Testis (tissue), 5 donors: ENCODE results near the gene DMRT2. TPM values are rescaled to one million over a fixed set of nuclear protein-coding genes. Genes with fewer than 3 reads are reported as not detected.

Experiments used
- DNase-seq: peaks from one replicate; pipeline ENCODE4 v3.0.0-alpha.2; 2019
- H3K27ac ChIP-seq, 2 donors: fragments of 200-600 bp; sonication (generic); one replicate each; pipeline ENCODE4 v1.5.1; 2019
- H3K27me3 ChIP-seq: fragments of 200-600 bp; sonication (generic); one replicate; pipeline ENCODE4 v1.5.1; 2019
- H3K36me3 ChIP-seq: fragments of 200-600 bp; sonication (generic); one replicate; pipeline ENCODE4 v1.5.1; 2017; ENCODE audit warnings: low read depth; ENCODE audit errors: missing control alignments
- H3K4me1 ChIP-seq: fragments of 200-600 bp; sonication (generic); one replicate; pipeline ENCODE4 v1.5.1; 2019
- H3K4me3 ChIP-seq, 2 donors: fragments of 200-600 bp; sonication (generic); one replicate each; pipeline ENCODE4 v1.5.1; 2017 to 2019
- H3K9me3 ChIP-seq: fragments of 200-600 bp; sonication (generic); one replicate; pipeline ENCODE4 v1.5.1; 2017
- POLR2A ChIP-seq: fragments of 450-650 bp; IDR thresholded peaks from one replicate; pipeline ENCODE4 v1.6.1; 2017; ENCODE audit warnings: antibody characterized with exemption, mild to moderate bottlenecking, moderate library complexity
- WGBS, 2 donors: methylation state at CpG; one replicate each; pipeline ENCODE4 v1.1.5; 2018; 5-methylcytosine and 5-hydroxymethylcytosine counted together
- intact Hi-C: fragments of 100-400 bp; cut with DNase I; formaldehyde crosslinking; loops from one replicate; pipeline ENCODE4 v1.15.1; 2023; ENCODE audit warnings: low total_unique reads
- long read RNA-seq, 2 donors: transcript quantifications; one replicate each; lab custom pipeline, GENCODE V29; 2026
- polyA plus RNA-seq: library from polyadenylated mRNA; stranded (reverse); fragments of 350-450 nt; fragmentation: Illumina TruSeq; extraction: RNeasy Lipid Tissue Mini Kit (QIAGEN cat#74804); gene quantifications from one replicate; pipeline ENCODE4 v1.2.3, GENCODE V29; 2014; ENCODE audit warnings: low read depth, low replicate concordance; ENCODE audit not compliant: insufficient read depth
- total RNA-seq, 2 donors: library from RNA; depleted of rRNA; stranded (reverse); fragments of >200 nt; gene quantifications; one replicate each; pipeline ENCODE4 v1.2.3, GENCODE V29; 2016
- TF ChIP-seq, protein P1 (sequence below), 3 experiments: fragments of 450-650 bp in 2 of 3; fragments of 200-600 bp in 1 of 3; sonication (generic) in 1 of 3; IDR thresholded peaks; one replicate each; pipeline ENCODE4 v1.5.1; 2016 to 2019; ENCODE audit warnings: antibody characterized with exemption in 3 of 3, mild to moderate bottlenecking in 2 of 3, moderate library complexity in 1 of 3

DMRT2 gene
- 1 to 10 TPM; 1.7 to 4.6 TPM for total RNA-seq
- 2.1 TPM for polyA plus RNA-seq
- long read RNA-seq, donor 1: 0 reads
- long read RNA-seq, donor 2: 0 reads

DNA sequence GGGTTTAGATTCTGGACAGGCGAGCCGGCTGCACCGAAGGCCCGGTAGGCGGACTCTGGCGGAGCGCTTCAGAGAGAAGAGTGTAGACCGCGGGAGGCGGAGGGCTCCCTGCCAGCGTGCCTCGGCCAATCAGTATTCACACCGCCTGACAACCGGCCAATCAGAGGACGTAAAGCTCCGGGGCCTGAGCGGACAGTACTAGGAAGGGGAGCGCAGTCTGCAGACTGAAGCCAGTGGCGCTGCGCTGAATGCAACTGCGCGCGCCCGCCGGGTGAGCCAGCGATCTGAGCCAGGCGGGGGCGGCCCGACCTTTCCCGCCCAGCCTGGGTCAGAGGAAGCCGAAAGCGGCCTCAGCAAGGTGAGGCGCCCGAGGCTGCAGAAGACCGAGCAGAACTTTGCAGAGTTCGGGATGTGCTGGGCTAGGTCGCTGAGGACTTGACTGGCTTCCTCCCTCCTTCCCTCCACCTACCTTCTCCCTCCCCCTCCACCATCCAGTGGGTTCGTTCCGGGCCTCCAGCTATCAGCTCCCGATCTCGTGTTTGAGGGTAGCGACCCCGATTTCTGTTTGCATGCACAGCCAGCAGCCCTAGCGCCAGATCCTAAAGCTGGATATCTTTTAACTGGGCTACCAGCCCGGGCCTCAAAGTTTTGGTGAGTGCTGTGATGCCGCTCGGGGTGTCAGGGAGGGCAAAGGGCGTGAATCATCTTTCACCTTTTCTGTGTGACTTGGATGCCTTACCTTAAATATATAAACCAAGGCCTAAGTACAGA, at the start of gene DMRT2:
Gene DMRT2 (plus strand): TSS at position 233 of the 771 bp plus-strand sequence. CDS start 1,257 bp downstream, outside the sequence.
- Histone ChIP-seq H3K4me1 (peaks cover 13% of the 10 kb centered on the region), H3K9me3 (no peaks in the 10 kb centered on the region), H3K27me3 (no peaks in the 10 kb centered on the region), H3K36me3 (no peaks in the 10 kb centered on the region), H3K27ac (no peak within 1 kb of the TSS), H3K4me3 (peak within 1 kb of the TSS in 1 of 2 donors; percentile 38)
- intact Hi-C loops: no loop called here
- peak; percentile 93 for DNase-seq
- 2 to 6% methylated on average over 25 to 48 of the region's 48 CpGs for WGBS, 2 donors
- TF ChIP-seq, protein P1, sequence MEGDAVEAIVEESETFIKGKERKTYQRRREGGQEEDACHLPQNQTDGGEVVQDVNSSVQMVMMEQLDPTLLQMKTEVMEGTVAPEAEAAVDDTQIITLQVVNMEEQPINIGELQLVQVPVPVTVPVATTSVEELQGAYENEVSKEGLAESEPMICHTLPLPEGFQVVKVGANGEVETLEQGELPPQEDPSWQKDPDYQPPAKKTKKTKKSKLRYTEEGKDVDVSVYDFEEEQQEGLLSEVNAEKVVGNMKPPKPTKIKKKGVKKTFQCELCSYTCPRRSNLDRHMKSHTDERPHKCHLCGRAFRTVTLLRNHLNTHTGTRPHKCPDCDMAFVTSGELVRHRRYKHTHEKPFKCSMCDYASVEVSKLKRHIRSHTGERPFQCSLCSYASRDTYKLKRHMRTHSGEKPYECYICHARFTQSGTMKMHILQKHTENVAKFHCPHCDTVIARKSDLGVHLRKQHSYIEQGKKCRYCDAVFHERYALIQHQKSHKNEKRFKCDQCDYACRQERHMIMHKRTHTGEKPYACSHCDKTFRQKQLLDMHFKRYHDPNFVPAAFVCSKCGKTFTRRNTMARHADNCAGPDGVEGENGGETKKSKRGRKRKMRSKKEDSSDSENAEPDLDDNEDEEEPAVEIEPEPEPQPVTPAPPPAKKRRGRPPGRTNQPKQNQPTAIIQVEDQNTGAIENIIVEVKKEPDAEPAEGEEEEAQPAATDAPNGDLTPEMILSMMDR (IDR thresholded peaks at IDR 0.05): no peak
- no peak for TF ChIP-seq POLR2A

DNA sequence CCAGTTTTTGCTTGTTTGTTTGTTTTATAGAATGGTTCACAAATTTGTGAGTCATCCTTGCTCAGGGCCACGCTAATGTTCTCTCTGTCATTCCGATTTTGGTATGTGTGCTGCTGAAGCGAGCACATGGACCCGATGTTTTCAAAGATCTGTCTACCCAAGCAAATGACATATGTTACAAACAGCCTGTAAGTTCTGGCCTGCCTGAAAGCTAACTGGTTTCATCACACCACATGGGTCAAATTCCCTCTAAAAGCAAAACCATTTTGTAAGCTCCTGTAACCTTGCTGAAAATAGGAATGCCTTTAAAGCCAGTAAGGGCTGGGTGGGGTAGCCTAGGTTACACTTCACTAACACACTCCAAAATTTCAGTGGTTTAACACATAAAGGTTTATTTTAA, 48.3 kb upstream of the DMRT2 start:
- Histone ChIP-seq H3K27ac (no peak overlapping the region), H3K36me3 (no peaks in the 10 kb centered on the region), H3K27me3 (no peaks in the 10 kb centered on the region), H3K4me3 (no peak overlapping the region), H3K9me3 (no peaks in the 10 kb centered on the region), H3K4me1 (peaks cover 5% of the 10 kb centered on the region)
- WGBS, 2 donors: 88 to 93% methylated on average over 4 of the region's 4 CpGs
- no peak for DNase-seq
- intact Hi-C loops: no loop called here
- TF ChIP-seq, protein P1 (IDR thresholded peaks at IDR 0.05): no peak
- no peak for TF ChIP-seq POLR2A

DNA sequence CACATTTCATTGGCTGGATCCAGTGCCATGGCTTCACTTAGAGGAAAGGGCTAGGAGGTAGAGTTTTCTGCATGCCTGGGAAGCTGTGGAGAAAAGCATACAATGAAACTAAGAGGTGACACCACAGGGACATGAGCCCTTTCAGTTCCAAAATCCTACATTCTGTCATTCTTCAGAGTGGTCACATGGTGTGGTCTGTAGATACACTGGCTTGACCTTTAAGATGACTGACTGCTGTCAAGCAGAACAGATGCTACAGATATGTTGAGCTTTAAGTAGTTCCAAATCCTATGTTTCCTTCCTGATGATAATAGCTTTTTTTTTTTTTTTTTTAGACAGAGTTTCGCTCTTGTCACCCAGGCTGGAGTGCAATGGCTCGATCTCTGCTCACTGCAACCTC, 47.5 kb upstream of the DMRT2 start:
- no peak for TF ChIP-seq POLR2A
- TF ChIP-seq, protein P1 (IDR thresholded peaks at IDR 0.05): no peak
- Histone ChIP-seq H3K36me3 (no peaks in the 10 kb centered on the region), H3K4me1 (peaks cover 5% of the 10 kb centered on the region), H3K4me3 (no peak overlapping the region), H3K9me3 (no peaks in the 10 kb centered on the region), H3K27ac (no peak overlapping the region), H3K27me3 (no peaks in the 10 kb centered on the region)
- DNase-seq: no peak
- intact Hi-C loops: no loop called here
- 96 to 98% methylated on average over 2 of the region's 2 CpGs for WGBS, 2 donors

DNA sequence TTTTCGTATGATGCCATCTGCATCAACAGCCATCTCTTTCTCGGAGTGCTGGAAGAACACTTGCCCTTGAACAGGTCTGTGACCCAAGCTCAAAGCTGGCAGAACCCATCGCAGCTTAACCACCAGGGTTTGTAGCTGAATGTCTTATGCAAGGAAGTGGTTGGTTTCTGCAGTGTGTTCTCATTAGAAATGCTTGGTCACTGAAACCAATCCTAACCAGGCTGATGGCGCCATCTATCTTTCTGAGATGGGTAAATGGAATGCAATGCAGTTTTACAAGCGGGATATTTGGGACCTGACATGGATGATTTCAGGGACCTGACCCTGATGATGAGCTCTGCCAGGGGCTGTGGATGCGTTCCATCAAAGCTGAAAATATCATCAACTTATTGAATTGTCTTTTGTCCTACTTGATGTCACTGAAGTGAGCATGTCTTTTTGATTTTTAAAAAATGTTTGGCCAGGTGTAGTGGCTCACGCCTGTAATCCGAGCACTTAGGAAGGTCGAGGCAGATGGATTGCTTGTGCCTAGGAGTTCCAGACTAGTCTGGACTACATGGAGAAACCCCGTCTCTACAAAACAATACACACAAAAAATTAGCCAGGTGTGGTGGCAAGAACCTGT, 45.0 kb upstream of the DMRT2 start:
- Histone ChIP-seq H3K4me3 (no peak overlapping the region), H3K27me3 (no peaks in the 10 kb centered on the region), H3K4me1 (no peaks in the 10 kb centered on the region), H3K36me3 (no peaks in the 10 kb centered on the region), H3K27ac (no peak overlapping the region), H3K9me3 (no peaks in the 10 kb centered on the region)
- intact Hi-C loops: no loop called here
- peak; percentile 51 for DNase-seq
- 64 to 66% methylated on average over 10 of the region's 10 CpGs for WGBS, 2 donors
- no peak for TF ChIP-seq POLR2A
- TF ChIP-seq, protein P1 (IDR thresholded peaks at IDR 0.05): peak in 2 of 3 experiments; percentile 28 to 43
